Measurements from ENCODE around the gene NRXN3.

NRXN3 gene

GRCh38 chr14:78162202-78162601 is 8.0 kb upstream of the NRXN3 start:
- Histone ChIP-seq H3K9ac (ENCODE audit: low read length) (no peak overlapping the region), H3K36me3 (ENCODE audit: insufficient read depth, low read length) (no peaks in the 10 kb centered on the region), H3F3A (ENCODE audit: insufficient read depth, low read length) (no peaks in the 10 kb centered on the region), H3K9me3 (ENCODE audit: low read length) (no peaks in the 10 kb centered on the region), H3K9me2 (ENCODE audit: low read depth, low read length) (no peaks in the 10 kb centered on the region), H3K4me2 (ENCODE audit: low read length) (no peak overlapping the region), H3K27me3 (ENCODE audit: insufficient read depth, low read length) (no peaks in the 10 kb centered on the region), H3K27ac (ENCODE audit: low read depth, low read length, poor library complexity, severe bottlenecking) (no peak overlapping the region), H3K4me3 (ENCODE audit: low read depth, low read length, poor library complexity, severe bottlenecking) (no peak overlapping the region), H3K4me1 (ENCODE audit: insufficient read depth, low read length, severe bottlenecking) (no peaks in the 10 kb centered on the region), H3K79me2 (ENCODE audit: insufficient read depth, low read length) (no peaks in the 10 kb centered on the region), H4K20me1 (ENCODE audit: insufficient read depth, low read length) (no peaks in the 10 kb centered on the region), H2AFZ (ENCODE audit: low read length) (no peak overlapping the region)
- TF ChIP-seq, protein P1, sequence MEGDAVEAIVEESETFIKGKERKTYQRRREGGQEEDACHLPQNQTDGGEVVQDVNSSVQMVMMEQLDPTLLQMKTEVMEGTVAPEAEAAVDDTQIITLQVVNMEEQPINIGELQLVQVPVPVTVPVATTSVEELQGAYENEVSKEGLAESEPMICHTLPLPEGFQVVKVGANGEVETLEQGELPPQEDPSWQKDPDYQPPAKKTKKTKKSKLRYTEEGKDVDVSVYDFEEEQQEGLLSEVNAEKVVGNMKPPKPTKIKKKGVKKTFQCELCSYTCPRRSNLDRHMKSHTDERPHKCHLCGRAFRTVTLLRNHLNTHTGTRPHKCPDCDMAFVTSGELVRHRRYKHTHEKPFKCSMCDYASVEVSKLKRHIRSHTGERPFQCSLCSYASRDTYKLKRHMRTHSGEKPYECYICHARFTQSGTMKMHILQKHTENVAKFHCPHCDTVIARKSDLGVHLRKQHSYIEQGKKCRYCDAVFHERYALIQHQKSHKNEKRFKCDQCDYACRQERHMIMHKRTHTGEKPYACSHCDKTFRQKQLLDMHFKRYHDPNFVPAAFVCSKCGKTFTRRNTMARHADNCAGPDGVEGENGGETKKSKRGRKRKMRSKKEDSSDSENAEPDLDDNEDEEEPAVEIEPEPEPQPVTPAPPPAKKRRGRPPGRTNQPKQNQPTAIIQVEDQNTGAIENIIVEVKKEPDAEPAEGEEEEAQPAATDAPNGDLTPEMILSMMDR (IDR thresholded peaks at IDR 0.05; ENCODE audit: low read length) = no peak
- TF ChIP-seq EZH2 (IDR thresholded peaks at IDR 0.05; ENCODE audit: borderline replicate concordance, low read length) = no peak

- H3K27ac ChIP-seq (ENCODE audit: low read depth, low read length, poor library complexity, severe bottlenecking) = no peak overlapping the region
- no peaks in the 10 kb centered on the region for H3K9me2 ChIP-seq (ENCODE audit: low read depth, low read length)
- TF ChIP-seq, protein P1 (IDR thresholded peaks at IDR 0.05; ENCODE audit: low read length) = peak; percentile 78
- no peak for TF ChIP-seq EZH2 (IDR thresholded peaks at IDR 0.05; ENCODE audit: borderline replicate concordance, low read length)
- H3K9me3 ChIP-seq (ENCODE audit: low read length) = no peaks in the 10 kb centered on the region
- no peak overlapping the region for H3K4me3 ChIP-seq (ENCODE audit: low read depth, low read length, poor library complexity, severe bottlenecking)
- no peak overlapping the region for H3K9ac ChIP-seq (ENCODE audit: low read length)
- H3K4me2 ChIP-seq (ENCODE audit: low read length) = no peak overlapping the region
- H3K27me3 ChIP-seq (ENCODE audit: insufficient read depth, low read length) = no peaks in the 10 kb centered on the region
- no peaks in the 10 kb centered on the region for H3K36me3 ChIP-seq (ENCODE audit: insufficient read depth, low read length)
- no peaks in the 10 kb centered on the region for H3K79me2 ChIP-seq (ENCODE audit: insufficient read depth, low read length)
- H3F3A ChIP-seq (ENCODE audit: insufficient read depth, low read length) = no peaks in the 10 kb centered on the region
- H3K4me1 ChIP-seq (ENCODE audit: insufficient read depth, low read length, severe bottlenecking) = no peaks in the 10 kb centered on the region
- no peak overlapping the region for H2AFZ ChIP-seq (ENCODE audit: low read length)
- H4K20me1 ChIP-seq (ENCODE audit: insufficient read depth, low read length) = no peaks in the 10 kb centered on the region
These were observed 5.8 kb upstream of the NRXN3 start for GRCh38 chr14:78164226-78164853.

GRCh38 chr14:78172428-78172827 is 2.3 kb downstream of the NRXN3 start:
- no peaks in the 10 kb centered on the region for H3K9me3 ChIP-seq (ENCODE audit: low read length)
- no peak overlapping the region for H3K4me3 ChIP-seq (ENCODE audit: low read depth, low read length, poor library complexity, severe bottlenecking)
- no peak overlapping the region for H2AFZ ChIP-seq (ENCODE audit: low read length)
- no peaks in the 10 kb centered on the region for H3K9me2 ChIP-seq (ENCODE audit: low read depth, low read length)
- no peaks in the 10 kb centered on the region for H3F3A ChIP-seq (ENCODE audit: insufficient read depth, low read length)
- H3K79me2 ChIP-seq (ENCODE audit: insufficient read depth, low read length) = no peaks in the 10 kb centered on the region
- no peaks in the 10 kb centered on the region for H4K20me1 ChIP-seq (ENCODE audit: insufficient read depth, low read length)
- no peaks in the 10 kb centered on the region for H3K27me3 ChIP-seq (ENCODE audit: insufficient read depth, low read length)
- H3K4me1 ChIP-seq (ENCODE audit: insufficient read depth, low read length, severe bottlenecking) = no peaks in the 10 kb centered on the region
- H3K9ac ChIP-seq (ENCODE audit: low read length) = no peak overlapping the region
- no peak overlapping the region for H3K4me2 ChIP-seq (ENCODE audit: low read length)
- no peak overlapping the region for H3K27ac ChIP-seq (ENCODE audit: low read depth, low read length, poor library complexity, severe bottlenecking)
- no peak for TF ChIP-seq EZH2 (IDR thresholded peaks at IDR 0.05; ENCODE audit: borderline replicate concordance, low read length)
- TF ChIP-seq, protein P1 (IDR thresholded peaks at IDR 0.05; ENCODE audit: low read length) = no peak
- H3K36me3 ChIP-seq (ENCODE audit: insufficient read depth, low read length) = no peaks in the 10 kb centered on the region

All from OCI-LY1 (cell line).